Stimulated activated CD8-positive, alpha-beta memory T cell treated with anti-CD3 and anti-CD28 coated beads, Interleukin-7, amount 100 ng/mL, for 48 hours (primary cell): Measurements from ENCODE around the gene POLD4.
A peak's percentile ranks its signal among the peaks of the same experiment; 100 is the strongest.

Source experiments
- DNase-seq, 2 donors: peaks; one replicate each; pipeline ENCODE4 v3.0.0-alpha.2; 2020; ENCODE audit warnings: low read depth in 1 of 2; ENCODE audit errors: extremely low read depth in 1 of 2

Gene POLD4

DNA sequence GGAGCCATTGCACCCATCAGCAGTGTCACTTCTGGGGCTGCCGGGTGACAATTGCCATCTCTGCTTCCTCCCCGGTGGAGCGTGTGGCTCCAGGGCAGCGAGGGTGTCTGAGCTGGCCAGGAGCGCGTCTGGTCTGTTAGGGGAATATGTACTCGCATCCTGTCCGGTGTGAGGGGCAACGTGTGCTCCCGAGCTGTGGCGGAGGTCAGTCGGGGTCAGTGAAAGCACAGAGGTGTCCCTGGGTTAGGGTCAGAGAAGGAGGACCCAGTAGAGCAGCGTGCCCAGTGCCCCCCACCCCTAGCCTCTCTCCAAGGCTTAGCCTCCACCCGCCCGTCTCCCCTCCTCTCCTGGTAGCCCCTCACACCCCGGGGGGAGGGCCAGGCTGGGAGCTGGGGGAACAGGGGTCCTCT, 18.6 kb upstream of the POLD4 start:
- no peak for DNase-seq

DNA sequence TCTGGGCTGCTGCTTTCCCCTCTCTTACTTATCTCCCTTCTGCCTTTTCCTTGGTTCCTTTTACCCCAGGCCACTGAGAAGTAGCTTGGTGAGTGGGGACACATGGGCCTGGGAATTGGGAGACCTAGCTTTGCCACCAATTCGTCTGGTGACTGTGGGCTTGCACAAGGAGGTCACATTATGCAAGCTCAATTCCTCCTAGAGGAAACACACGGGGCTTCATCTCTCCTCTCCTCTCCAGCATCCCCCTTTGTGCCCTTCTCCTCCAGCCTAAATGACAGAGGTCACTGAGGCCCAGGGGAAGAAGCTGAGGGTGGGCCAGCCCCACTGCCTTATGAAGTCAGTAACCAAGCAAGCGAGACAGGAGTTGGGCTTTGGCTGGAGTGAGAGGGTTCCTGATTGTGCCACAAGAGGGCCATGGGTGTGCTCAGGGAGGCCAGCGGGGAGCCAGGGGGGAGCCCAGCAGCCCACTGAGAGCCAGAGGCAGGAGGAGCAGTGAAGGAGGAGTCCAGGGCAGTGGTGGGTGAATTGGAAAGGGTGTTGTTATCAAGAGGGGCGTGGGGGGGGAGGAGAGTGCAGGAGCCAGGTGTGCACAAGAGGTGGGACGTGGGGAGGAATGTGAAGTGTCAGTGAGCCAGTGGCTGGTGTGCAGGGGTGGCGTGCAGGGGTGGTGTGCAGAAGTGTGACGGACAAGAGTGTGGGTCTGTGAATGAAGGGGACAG, 18.0 kb upstream of the POLD4 start:
- DNase-seq = no peak

DNA sequence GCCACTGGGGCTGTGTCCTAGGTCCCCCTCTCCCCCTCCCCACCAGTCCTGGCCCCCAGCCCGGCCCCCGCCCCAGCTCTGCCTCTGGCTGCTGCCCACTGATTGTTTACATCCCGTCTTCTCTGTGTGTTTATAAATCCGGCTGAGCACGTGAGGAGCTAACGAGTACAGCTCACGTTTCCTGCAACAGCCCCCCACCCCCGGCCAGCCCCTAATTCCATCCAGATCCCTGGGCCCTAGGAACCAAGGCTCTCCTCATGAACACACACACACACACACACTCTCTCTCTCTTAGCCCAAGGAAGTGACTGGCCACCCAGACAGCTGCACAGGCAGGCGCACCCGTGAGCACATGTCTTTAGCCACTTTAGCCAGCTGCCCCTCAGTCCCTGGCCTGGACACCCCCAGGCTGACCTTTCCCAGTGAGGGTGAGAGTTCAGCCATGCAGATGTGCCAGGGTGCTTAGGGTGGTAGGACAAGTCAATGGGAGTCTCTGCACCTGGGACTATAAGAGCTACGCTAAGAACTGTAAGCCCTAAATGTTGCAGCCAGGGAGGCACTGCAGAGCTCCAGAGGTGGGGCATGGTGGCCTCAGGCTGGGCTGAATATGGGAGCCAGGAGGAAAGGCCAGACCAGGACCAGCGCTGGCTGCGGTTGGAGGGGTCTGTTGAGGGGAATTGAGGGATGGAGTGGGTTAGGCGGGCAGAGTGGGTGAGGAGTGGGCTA, 17.2 kb upstream of the POLD4 start:
- DNase-seq = no peak

DNA sequence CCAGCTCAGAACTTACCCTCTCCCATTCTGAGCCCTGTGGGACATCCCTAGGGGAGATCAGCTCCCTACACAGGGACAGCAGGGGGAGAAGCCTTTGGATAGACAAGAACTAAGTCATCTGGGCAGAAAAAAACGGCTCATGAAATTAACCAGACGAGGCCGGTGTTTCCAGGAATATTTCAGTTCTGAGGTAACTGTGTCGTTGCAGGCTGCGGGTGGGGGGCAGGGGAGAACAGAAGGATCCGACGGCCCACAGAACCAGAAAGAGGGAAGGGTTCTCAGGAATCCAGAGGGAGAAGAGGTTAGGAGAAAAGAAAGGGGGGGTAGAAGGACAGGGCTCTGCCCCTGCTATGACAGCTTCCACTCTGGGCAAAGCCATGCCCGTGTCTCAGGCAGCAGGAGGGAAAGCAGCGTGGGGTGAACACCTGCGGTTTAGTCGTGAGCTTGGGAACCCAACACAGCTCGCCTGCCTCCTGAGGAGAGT, 16.5 kb upstream of the POLD4 start:
- no peak for DNase-seq

DNA sequence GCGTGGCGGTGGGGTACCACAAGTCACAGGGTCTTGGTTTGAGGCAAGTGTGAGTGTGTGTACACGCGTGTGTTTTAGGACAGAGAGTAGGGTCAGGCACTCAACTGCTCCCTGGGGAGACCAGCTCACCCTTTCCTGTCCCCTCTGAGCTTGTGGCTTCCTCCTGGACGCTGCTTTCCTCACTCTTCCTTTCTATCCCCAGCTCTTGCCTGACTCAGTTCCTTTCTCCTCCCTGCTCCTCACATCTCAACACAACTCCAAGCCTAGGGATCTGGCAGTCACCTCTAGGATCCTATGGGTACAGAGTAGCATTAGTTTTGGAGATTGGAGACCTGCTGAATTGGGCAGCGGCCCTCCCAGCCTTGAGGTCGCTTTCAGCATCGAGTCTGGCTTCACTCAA, 15.9 kb upstream of the POLD4 start:
- no peak for DNase-seq

DNA sequence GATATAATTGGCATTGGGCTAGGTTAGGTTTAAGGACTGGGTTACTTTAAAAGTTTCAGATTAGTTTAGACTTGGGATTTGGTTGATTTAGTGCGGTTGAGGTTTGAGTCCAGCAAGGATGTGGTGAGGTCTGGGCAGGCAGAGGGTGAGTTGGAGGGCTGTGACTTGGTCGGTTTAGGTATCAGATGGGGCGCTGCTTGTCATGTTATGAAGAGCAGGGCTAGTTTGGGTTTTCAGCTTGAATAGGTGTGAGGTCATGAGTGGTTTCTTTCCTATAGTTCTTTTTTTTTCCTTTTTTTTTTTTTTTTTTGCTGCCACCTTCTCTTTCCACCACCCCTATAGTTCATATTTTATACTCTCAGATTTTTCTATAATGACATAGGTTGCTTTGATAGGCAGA, 15.3 kb upstream of the POLD4 start:
- no peak for DNase-seq

DNA sequence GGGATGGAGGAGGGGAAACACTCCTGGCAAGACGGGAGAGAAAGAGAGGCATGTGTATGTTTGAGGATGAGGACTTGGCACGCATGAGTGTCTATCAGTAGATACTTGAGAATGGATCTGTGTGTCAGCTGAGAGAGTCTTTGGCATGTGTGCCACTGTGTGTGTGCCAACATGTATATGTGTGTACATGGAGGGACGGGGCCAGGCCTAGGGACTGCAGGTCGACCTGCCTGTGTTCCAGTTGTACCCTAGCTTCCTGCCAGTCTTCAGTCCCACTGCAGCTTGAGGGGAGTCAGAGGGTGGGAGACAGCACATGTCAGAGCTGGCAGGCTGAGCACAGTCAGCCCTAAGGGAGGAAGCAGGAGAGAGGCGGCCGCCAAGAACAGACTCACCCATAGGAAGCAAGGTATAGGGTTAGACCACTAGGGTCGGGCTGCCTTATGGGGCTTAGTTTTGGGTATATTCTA, 14.4 kb upstream of the POLD4 start:
- DNase-seq = no peak

DNA sequence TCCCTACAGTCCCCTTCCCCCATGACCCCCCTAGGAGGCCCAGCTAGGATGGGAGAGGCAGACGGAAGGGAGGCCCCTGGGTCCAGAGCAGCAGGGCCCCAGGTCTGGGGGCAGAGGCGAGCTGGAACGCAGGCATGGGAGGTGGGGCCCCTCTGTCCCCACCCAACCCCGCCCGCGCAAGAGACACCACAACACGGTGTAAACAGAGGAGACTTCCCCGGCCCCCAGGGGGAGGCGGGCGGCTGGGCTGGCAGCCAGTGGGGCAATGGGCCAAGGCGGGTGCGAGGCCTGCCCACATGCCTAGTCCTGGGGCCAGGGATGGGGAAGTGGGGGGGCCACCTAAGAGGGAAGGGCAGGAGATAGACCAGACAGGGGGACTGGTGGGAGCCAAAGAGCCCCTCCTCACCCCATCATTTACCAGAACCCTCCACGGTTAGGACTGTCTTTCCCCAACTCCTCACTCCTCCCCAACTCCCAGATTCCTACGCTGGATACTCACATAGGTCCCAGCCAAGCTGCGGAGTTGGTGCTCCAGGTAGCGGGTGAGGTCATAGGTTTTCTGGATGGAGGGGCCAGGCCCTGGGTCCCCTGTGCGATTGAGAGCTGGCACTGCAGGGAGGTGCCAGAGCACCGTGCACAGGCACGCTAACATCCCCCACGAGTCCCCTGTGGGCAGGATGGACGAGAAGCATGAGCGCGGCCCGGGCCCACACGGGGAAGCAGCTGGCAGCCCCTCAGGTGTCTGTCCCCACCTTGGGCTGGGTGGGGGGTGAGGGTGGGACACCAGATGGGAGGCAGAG, 13.8 kb upstream of the POLD4 start:
- no peak for DNase-seq

DNA sequence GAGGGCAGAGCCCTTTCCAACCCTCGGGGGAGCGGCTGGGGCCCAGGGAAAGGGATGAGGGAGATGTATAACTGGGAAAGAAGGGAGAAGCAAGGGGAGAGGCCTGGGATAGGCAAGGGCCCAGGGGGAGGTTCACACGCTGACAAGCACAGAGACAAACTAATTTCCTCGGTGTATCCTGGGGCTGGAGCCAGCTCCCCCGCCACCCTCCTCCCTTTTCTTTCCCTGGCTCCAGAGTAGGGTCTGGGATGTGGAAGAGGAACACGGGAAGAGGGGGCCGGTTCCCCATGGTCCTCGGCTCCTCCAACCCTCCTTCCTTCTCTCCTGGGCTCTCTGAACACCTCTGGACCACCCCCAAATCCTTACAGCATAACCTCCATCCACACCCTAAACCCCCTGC, 13.2 kb upstream of the POLD4 start:
- no peak for DNase-seq

DNA sequence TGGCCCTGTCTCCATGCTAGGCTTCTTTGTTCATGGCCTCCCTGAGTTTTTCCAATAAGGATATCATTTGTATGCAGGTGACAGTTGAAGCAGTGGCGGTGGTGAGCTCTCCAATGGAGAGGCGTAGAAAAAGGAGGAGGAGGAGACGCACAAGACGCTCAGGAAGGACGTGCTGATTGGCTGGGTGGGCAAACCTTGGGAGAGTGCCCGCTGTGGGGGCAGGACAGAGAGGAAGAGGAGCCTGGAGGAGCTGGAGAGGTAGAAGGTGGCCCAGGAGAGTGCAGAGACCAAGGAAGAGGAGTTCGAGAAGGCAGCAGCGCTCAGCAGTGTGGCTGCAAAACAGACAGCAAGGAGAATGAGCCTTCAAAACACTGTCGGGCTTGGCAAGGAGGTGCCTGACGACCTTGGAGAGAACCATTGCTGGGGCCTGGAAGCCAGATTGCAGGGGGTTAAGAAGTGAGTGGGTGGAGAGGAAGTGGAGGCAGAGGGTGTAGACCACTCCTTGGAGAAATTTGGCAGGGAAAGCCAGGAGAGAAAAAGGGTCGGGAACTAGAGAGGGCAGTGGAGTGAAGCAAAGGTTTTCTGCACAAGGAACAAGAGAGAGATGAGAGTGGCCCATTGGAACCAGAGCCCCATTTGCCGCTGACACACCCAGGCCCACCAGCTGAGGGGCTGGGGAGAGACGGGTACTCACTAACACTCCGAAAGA, 12.5 kb upstream of the POLD4 start:
- DNase-seq = no peak

DNA sequence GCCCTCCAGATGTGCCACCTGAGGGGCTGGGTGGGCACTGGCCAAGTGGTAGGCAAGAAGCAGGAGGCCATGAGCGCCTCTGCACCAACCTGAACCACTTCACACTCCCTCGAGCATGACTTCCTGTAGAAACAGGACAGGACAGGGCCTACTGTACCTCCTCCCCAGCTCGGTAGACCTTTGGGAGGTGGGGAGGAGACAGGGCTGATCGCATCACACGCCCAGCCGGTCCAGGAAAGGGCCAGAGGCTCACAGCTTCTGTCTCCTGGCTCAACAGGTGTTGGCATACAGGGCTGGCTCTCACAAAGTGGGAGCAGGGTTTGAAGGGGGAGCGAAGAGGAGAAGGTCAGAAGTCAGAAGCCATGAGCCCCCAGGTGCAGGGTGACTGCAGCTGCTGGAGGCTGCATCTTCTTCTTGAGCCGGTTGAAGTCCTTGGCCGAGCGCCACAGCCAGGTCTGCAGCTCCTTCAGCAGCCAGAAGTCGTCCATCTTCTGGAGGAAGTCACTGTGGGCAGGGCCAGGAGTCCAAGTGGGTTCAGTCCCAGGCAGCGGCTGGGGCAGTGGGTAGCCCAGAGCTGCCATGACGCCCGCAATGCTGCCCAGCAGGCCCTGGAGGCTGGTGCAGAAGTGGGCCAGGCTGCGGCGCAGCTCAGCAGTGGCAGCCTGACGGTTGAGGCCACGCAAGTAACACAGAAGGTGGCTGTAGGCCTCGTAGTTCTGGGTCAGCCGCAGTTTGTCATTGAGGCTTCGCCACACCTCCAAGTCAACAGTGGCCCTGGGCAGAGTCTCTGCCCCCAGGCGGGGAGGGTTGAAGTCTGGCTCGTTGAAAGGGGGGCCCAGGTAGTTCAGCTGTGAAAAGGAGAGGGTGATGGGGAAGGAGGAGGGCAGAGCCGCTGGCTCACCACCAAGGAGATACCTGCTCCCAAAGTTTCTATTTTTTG, 11.7 kb upstream of the POLD4 start:
- DNase-seq = no peak

DNA sequence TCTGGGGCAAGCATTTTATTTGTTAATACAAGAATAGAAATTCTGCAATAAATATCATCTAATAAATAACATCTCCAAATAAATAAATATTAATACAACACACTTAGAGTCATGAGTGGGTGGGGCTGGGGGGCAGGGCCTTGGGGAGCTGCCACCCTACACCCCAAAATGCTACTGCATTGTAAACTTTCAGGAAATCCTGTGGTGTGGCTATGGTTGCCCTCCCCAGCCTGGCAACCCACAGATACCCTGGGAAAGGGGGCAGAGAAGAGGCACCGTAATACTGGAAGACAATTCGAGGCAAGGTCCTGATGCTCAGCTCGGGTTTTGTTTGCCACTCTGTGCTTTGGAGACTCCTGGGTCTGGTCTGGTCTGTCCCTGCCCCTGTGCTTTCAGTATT, 10.8 kb upstream of the POLD4 start:
- DNase-seq = no peak

DNA sequence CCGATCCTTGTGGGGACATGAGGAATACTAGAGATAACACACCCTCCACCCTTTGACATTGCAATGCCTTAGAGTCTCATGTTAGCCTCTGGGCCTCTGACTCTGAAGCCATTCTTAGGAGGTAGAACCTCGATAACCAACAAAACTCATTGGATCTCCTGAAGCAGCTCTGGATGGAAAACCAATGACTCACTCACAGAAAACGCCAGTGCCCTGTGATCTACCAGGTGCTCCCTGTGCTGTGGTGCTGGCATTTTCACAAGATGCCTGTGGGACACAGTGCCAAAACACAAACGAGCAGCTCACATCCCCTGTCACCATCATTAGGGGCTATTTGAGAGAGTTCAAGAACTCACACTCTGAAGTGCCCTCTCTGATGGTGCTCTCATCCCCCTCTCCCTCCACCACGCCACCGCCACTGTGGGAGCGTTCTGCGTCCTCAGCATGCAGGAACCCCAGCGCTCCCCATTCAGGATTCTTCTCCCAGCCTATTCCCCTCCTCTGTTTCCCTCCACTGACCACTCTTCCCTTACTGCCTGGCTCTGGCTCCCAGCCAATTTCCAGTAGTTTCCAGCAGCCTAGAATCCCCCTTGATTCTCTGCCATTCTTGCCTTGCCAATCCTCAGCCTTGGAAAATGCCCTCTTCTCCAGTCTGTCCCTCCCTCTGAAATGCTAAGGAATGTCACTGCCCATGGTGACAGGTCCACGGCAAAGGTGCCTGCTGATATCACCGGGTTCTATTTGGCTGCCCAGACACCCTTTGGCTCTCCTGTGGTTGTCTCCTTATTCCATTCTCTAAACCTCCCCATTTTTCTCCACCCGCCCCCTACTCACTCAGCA, 4.7 kb upstream of the POLD4 start:
- DNase-seq = no peak

DNA sequence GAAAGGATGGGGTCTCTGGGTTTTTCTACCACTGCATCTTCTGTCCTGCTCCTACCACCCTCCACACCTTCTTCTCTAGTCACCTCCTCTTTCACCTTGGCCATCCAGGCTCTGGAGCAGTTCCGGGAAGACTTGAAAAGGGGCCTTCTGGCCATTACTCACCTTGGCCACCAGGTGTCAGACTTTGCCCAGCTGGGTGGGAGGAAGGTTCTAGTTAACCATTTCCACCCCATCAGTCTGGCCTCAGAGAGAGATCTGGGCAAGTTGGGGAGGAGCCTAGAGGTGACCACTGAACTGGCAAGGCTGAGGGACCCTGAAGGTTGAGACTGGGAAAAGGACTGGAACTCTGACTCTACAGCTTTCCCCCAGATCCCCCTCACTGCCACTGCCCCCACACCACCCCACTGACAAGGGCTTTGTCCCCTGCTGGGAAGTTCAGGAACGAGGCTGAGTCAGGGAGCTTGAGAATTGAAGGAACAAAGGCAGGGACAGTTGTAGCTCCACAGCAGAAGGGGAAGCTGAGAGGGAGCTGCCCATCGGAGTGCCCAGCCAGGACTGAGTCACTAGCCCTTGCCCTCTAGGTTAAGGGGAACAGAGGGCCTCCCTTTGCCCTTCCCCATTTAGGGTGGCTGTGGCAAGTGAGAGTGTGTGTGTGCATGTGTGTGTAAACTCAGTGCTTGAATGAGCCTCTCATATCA, 3.7 kb upstream of the POLD4 start:
- DNase-seq = peak in 1 of 2 donors; percentile 52

DNA sequence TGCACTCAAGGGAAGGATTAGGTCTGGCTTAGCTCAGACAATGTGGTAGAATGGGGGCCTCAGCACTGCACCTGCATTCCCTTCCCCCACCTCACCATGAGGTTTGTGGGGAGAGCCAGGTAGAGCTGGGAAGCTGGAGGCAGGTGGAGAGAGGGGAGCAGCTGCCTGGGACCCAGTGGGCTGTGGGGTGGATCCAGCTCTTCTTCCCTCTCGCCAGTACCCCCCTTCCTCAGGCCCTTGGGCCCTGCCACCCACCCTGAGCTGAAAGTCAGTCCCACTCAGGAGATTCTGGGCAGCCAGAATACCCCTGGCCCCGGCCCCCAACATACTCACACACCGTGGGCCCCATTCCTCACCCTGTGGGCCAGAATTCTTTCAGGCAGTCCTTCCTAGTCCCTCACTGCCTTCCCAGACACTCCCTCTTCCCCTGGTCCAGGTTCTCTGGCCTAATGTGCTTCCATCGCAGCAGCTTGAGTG, 3.1 kb upstream of the POLD4 start:
- DNase-seq = no peak

DNA sequence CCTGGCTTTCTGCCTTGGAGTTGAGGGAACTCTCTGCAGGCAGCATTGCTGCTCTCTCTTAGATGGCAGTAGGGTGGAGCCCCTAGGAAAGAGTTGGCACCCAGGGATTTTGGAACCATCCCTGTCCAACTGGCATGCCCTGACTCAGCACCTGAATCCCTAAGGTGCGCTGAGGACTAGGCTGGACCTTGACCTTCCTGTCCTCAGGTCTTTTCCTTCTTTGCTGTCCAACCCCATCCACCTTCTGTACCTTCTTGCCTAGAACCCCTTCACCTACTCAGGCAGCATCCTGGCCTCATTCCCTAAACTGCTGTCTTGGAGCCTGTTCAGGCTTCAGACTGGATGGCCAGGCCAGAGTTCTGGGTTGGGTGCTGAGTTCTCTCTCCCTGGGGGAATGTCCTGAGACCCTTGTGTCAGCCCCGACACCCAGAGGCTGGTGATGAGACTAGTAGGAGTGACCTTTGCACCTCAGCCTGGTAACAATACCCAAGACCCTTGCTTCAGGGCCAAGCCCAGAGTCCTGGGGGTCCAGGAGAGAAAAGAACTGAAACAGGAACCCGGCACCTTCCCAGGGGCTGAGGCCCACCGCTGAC, 2.5 kb upstream of the POLD4 start:
- DNase-seq = no peak

DNA sequence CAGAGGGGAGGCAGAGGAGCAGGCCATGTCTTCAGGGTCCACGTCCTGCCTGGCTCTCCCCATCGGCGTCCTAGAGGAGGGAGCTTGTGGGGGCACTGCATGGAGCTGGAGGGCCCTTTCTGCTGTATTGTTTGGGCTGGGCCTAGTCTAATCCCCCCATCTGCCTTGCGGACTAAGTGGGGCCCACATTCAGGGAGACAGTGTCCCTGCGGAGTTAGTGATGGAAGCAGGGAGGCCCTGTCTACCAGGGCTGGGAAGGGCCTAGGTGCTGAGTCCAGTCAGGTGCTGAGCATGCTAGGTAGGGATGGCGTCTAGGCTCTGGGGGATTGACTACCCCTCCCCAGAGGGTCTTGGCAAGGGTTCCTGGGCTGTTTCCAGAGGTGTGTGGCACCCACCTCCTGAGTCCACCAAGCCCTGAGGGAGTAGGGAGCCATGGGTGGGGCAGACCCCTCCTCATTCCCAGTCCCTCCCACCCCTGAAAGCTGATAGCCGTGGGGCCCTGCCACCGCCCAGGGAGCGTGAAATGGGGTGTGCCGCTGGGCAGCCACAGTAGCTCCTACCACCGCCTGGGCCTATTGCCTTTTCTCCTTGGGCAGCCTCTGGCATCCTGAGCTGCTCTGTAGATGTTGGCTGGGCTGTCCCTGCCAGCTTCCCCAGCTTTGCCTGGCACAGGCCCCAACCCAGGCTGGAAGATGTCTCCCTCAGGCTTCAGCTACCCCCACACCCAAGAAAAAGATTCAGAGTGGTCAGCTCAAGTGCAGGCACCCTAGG, 1.9 kb upstream of the POLD4 start:
- DNase-seq = no peak
